ENCODE measurements around the gene TRIM38.
A peak's percentile ranks its signal among the peaks of the same experiment; 100 is the strongest.

TRIM38 gene

GRCh38 chr6:26022132-26022472, 59.5 kb downstream of the TRIM38 start:
- H3K36me3 ChIP-seq (ENCODE audit: control insufficient read depth in 2 of 2, insufficient read depth in 1 of 2, low read length in 2 of 2): no peaks in the 10 kb centered on the region
- no peaks in the 10 kb centered on the region for H3K9me3 ChIP-seq (ENCODE audit: control insufficient read depth, insufficient read depth, low read depth, low read length)
- H3K27ac ChIP-seq (ENCODE audit: extremely low read depth, low read depth, low read length): peak overlapping the region; percentile 92; the same call in 1 of the 2 replicates
- ChIA-PET CTCF (interaction anchor here (0.5 to 17.8 kb wide), 9 partner anchors 9 to 304 kb away, joined by 3 to 198 read pairs (median 4); no protein-coding TSS in a partner anchor), POLR2A (interaction anchor here (1.1 to 8.9 kb wide), 8 partner anchors 10 to 1816 kb away, joined by 5 to 336 read pairs (median 26); a partner anchor contains a TSS)
- peak overlapping the region; percentile 63 for H3K4me3 ChIP-seq (ENCODE audit: low read depth, low read length)
- TF ChIP-seq ZNF341 (tag by site-specific recombination; IDR thresholded peaks at IDR 0.05; ENCODE audit: low read depth): no peak
- no peak for TF ChIP-seq FEZF1 (tag by site-specific recombination; IDR thresholded peaks at IDR 0.05)
- 0 out of 2 replicates have a peak, but pooled peaks have one; percentile 78 for TF ChIP-seq ZNF362 (tag by site-specific recombination; IDR thresholded peaks at IDR 0.05)
- no peak for TF ChIP-seq ZBTB1 (tag by site-specific recombination; IDR thresholded peaks at IDR 0.05)
- TF ChIP-seq MYNN (tag by site-specific recombination; IDR thresholded peaks at IDR 0.05; ENCODE audit: borderline replicate concordance): no peak
- no peak for TF ChIP-seq ZSCAN30 (tag by site-specific recombination; IDR thresholded peaks at IDR 0.05)
- peak; percentile 75 for TF ChIP-seq PRDM6 (tag by site-specific recombination; IDR thresholded peaks at IDR 0.05)
- TF ChIP-seq ZNF555 (tag by site-specific recombination; conservative IDR thresholded peaks at IDR 0.05): no peak
- no peak for TF ChIP-seq ZBTB8A (tag by site-specific recombination; IDR thresholded peaks at IDR 0.05)
- TF ChIP-seq ZIC2 (tag by site-specific recombination; IDR thresholded peaks at IDR 0.05): no peak
- TF ChIP-seq ZNF580 (tag by site-specific recombination; IDR thresholded peaks at IDR 0.05): no peak
- TF ChIP-seq ZFP69B (tag by site-specific recombination; IDR thresholded peaks at IDR 0.05): no peak
- no peak for TF ChIP-seq ZNF335 (tag by site-specific recombination; conservative IDR thresholded peaks at IDR 0.05)
- no peak for TF ChIP-seq KLF10 (tag by site-specific recombination; IDR thresholded peaks at IDR 0.05)
- TF ChIP-seq ZBTB48 (tag by site-specific recombination; IDR thresholded peaks at IDR 0.05): 0 out of 2 replicates have a peak, but pooled peaks have one; percentile 7
- TF ChIP-seq IKZF3 (tag by site-specific recombination; IDR thresholded peaks at IDR 0.05): peak; percentile 32; the same call in 1 of the 2 replicates
- TF ChIP-seq ZSCAN23 (tag by site-specific recombination; IDR thresholded peaks at IDR 0.05): no peak
- TF ChIP-seq ZNF677 (tag by site-specific recombination; IDR thresholded peaks at IDR 0.05): no peak
- no peak for TF ChIP-seq SCRT2 (tag by site-specific recombination; IDR thresholded peaks at IDR 0.05)
- TF ChIP-seq ZNF830 (tag by site-specific recombination; IDR thresholded peaks at IDR 0.05; ENCODE audit: low read depth): no peak
- peaks cover 6% of the 10 kb centered on the region for H3K4me1 ChIP-seq (ENCODE audit: control insufficient read depth, insufficient read depth, low read length)

GRCh38 chr6:26022737-26023136, 60.1 kb downstream of the TRIM38 start:
- H3K4me1 ChIP-seq (ENCODE audit: control insufficient read depth, insufficient read depth, low read length): peaks cover 6% of the 10 kb centered on the region
- no peak overlapping the region for H3K27ac ChIP-seq (ENCODE audit: extremely low read depth, low read depth, low read length)
- ChIA-PET CTCF (interaction anchor here (0.5 to 17.8 kb wide), 8 partner anchors 8 to 304 kb away, joined by 3 to 198 read pairs (median 4); no protein-coding TSS in a partner anchor), POLR2A (interaction anchor here (0.9 to 8.9 kb wide), 9 partner anchors 9 to 1816 kb away, joined by 3 to 336 read pairs (median 24); a partner anchor contains a TSS)
- no peak overlapping the region for H3K4me3 ChIP-seq (ENCODE audit: low read depth, low read length)
- no peaks in the 10 kb centered on the region for H3K36me3 ChIP-seq (ENCODE audit: control insufficient read depth in 2 of 2, insufficient read depth in 1 of 2, low read length in 2 of 2)
- H3K9me3 ChIP-seq (ENCODE audit: control insufficient read depth, insufficient read depth, low read depth, low read length): no peaks in the 10 kb centered on the region
- TF ChIP-seq YY1 (tag by site-specific recombination; IDR thresholded peaks at IDR 0.05) (no peak), ZNF280C (tag by site-specific recombination; IDR thresholded peaks at IDR 0.05) (no peak), ZNF292 (tag by site-specific recombination; IDR thresholded peaks at IDR 0.05; ENCODE audit: borderline replicate concordance, low read depth) (no peak), ZNF558 (tag by site-specific recombination; IDR thresholded peaks at IDR 0.05) (no peak), MZF1 (tag by site-specific recombination; IDR thresholded peaks at IDR 0.05; ENCODE audit: borderline replicate concordance) (no peak)
